SK-N-SH (cell line): ENCODE data around the gene MOCS2. TPM values are rescaled to one million over a fixed set of nuclear protein-coding genes. Genes with fewer than 3 reads are reported as not detected.

Experiments
- CTCF ChIA-PET: fragments of 300-600, 350-600 bp; formaldehyde crosslinking; extraction: SDS; loops from one replicate; lab custom pipeline; 2021; lab: Yijun Ruan, JAX
- POLR2A ChIA-PET: fragments of 350-600 bp; sonication (Branson Sonifier 250); formaldehyde crosslinking; extraction: SDS; loops from one replicate; lab custom pipeline; 2020; ENCODE audit warnings: antibody characterized with exemption, inconsistent platforms; lab: Yijun Ruan, JAX
- DNase-seq: peaks from one replicate; pipeline ENCODE4 v3.0.0; 2012
- H2AFZ ChIP-seq: fragments of 200-600 bp; sonication (generic); 2 replicates; pipeline ENCODE4 v1.8.1; 2016; ENCODE audit warnings: antibody characterized with exemption, mild to moderate bottlenecking, low read depth
- H3F3A ChIP-seq: fragments of 200-600 bp; sonication (generic); replicated peaks from 2 replicates; pipeline ENCODE3; 2016; ENCODE audit warnings: antibody characterized with exemption, mild to moderate bottlenecking; ENCODE audit not compliant: insufficient read depth
- H3K27ac ChIP-seq, 2 experiments: fragments of 200-500 bp in 1 of 2; fragments of 200-600 bp in 1 of 2; sonication (Bioruptor generic) in 1 of 2; sonication (generic), shearing (Covaris generic) in 1 of 2; 2 replicates each; pipeline versions ENCODE4 v1.5.1 to v1.6.1; 2014 to 2016; ENCODE audit warnings: low read depth in 2 of 2, inconsistent platforms in 1 of 2, low read length in 1 of 2, mild to moderate bottlenecking in 1 of 2, mixed read lengths in 1 of 2
- H3K27me3 ChIP-seq: fragments of 200-600 bp; sonication (generic), shearing (Covaris generic); 2 replicates; pipeline ENCODE4 v1.6.1; 2016; ENCODE audit warnings: mixed run types; ENCODE audit not compliant: insufficient read depth
- H3K36me3 ChIP-seq, 2 experiments: fragments of 200-500 bp in 1 of 2; fragments of 200-600 bp in 1 of 2; sonication (Bioruptor generic) in 1 of 2; sonication (generic) in 1 of 2; replicated peaks in 1 of 2; 2 replicates each; pipeline versions ENCODE3 to v1.5.1; 2014 to 2016; ENCODE audit warnings: low read length in 1 of 2, mild to moderate bottlenecking in 1 of 2; ENCODE audit not compliant: insufficient read depth in 2 of 2, control insufficient read depth in 1 of 2
- H3K4me1 ChIP-seq, 2 experiments: fragments of 200-500 bp in 1 of 2; fragments of 200-600 bp in 1 of 2; sonication (Bioruptor generic) in 1 of 2; sonication (generic), shearing (Covaris generic) in 1 of 2; 2 replicates each; pipeline versions ENCODE4 v1.5.1 to v1.6.1; 2014 to 2016; ENCODE audit warnings: low read depth in 1 of 2, low read length in 1 of 2, mixed run types in 1 of 2; ENCODE audit not compliant: insufficient read depth in 2 of 2, control insufficient read depth in 1 of 2
- H3K4me2 ChIP-seq: fragments of 200-600 bp; sonication (generic), shearing (Covaris generic); 2 replicates; pipeline ENCODE4 v1.6.1; 2017; ENCODE audit warnings: mixed run types
- H3K4me3 ChIP-seq, 2 experiments: fragments of 200-500 bp in 1 of 2; fragments of 200-600 bp in 1 of 2; sonication (Bioruptor generic) in 1 of 2; sonication (generic), shearing (Covaris generic) in 1 of 2; 2 replicates each; pipeline versions ENCODE4 v1.5.1 to v1.8.1; 2014 to 2016; ENCODE audit warnings: low read depth in 2 of 2, inconsistent platforms in 1 of 2, low read length in 1 of 2, mild to moderate bottlenecking in 1 of 2, mixed read lengths in 1 of 2, moderate library complexity in 1 of 2
- H3K79me2 ChIP-seq: fragments of 200-600 bp; sonication (generic); 2 replicates; pipeline ENCODE4 v1.8.1; 2017; ENCODE audit warnings: mild to moderate bottlenecking; ENCODE audit not compliant: insufficient read depth
- H3K9ac ChIP-seq: fragments of 200-600 bp; sonication (generic); 2 replicates; pipeline ENCODE4 v1.6.1; 2017; ENCODE audit warnings: mixed run types
- H3K9me2 ChIP-seq: fragments of 200-600 bp; sonication (generic); 2 replicates; pipeline ENCODE4 v1.6.1; 2017; ENCODE audit warnings: mixed run types
- H3K9me3 ChIP-seq: fragments of 200-600 bp; sonication (generic); 2 replicates; pipeline ENCODE4 v1.6.1; 2017; ENCODE audit warnings: mixed run types, mild to moderate bottlenecking, moderate library complexity
- H4K20me1 ChIP-seq: fragments of 200-600 bp; sonication (generic); 2 replicates; pipeline ENCODE4 v1.6.1; 2017; ENCODE audit warnings: mild to moderate bottlenecking, mixed run types; ENCODE audit not compliant: insufficient read depth
- ELF1 ChIP-seq: IDR thresholded peaks from 2 replicates; pipeline ENCODE4 v1.4.0; 2012
- FOXM1 ChIP-seq: IDR thresholded peaks from 2 replicates; pipeline ENCODE4 v1.4.0; 2012; ENCODE audit warnings: low read depth, mild to moderate bottlenecking
- GABPA ChIP-seq: IDR thresholded peaks from 2 replicates; pipeline ENCODE4 v1.4.0; 2012; ENCODE audit warnings: low read depth, mild to moderate bottlenecking
- GATA2 ChIP-seq: sonication (generic); formaldehyde crosslinking; IDR thresholded peaks from 2 replicates; pipeline ENCODE4 v1.5.0; 2020; ENCODE audit warnings: mild to moderate bottlenecking, missing genetic modification reagents
- NFIC ChIP-seq: IDR thresholded peaks from 2 replicates; pipeline ENCODE4 v1.4.0; 2012; ENCODE audit warnings: borderline replicate concordance
- POLR2AphosphoS5 ChIP-seq: IDR thresholded peaks from 2 replicates; pipeline ENCODE4 v1.6.1; 2012; ENCODE audit warnings: low read depth, low read length
- RCOR1 ChIP-seq: fragments of 150-350 bp; IDR thresholded peaks from 2 replicates; pipeline ENCODE4 v1.6.1; 2017; ENCODE audit warnings: antibody characterized with exemption, low read length
- RFX5 ChIP-seq: IDR thresholded peaks from 2 replicates; pipeline ENCODE4 v1.6.1; 2012; ENCODE audit warnings: mild to moderate bottlenecking, improper control_type of control experiment, low read length
- RXRA ChIP-seq: IDR thresholded peaks from 2 replicates; pipeline ENCODE4 v1.4.0; 2012; ENCODE audit warnings: low read depth, mild to moderate bottlenecking, borderline replicate concordance
- TAF1 ChIP-seq: IDR thresholded peaks from 2 replicates; pipeline ENCODE4 v1.6.1; 2012; ENCODE audit warnings: low read depth, mild to moderate bottlenecking, low read length, moderate library complexity, borderline replicate concordance
- TCF12 ChIP-seq: IDR thresholded peaks from 2 replicates; pipeline ENCODE4 v1.4.0; 2012
- WGBS: methylation state at CpG from one replicate; pipeline ENCODE4 v1.1.6; 2017; ENCODE audit warnings: low lambda C conversion rate; 5-methylcytosine and 5-hydroxymethylcytosine counted together
- polyA plus RNA-seq, 3 experiments: library from polyadenylated mRNA; depleted of rRNA; stranded (reverse); fragments of >200 nt; gene quantifications; 2 replicates each; pipeline ENCODE4 v1.2.3, GENCODE V29; 2012
- TF ChIP-seq, protein P1 (sequence below): IDR thresholded peaks from 2 replicates; pipeline ENCODE4; 2012
- TF ChIP-seq, protein P2 (sequence below): fragments of 150-350 bp; IDR thresholded peaks from 2 replicates; pipeline ENCODE4 v1.6.1; 2016; ENCODE audit warnings: mild to moderate bottlenecking, low read depth, low read length
- TF ChIP-seq, protein P3 (sequence below): IDR thresholded peaks from 2 replicates; pipeline ENCODE4 v1.4.0; 2012; ENCODE audit warnings: low read depth, borderline replicate concordance
- TF ChIP-seq, protein P4 (sequence below): IDR thresholded peaks from 2 replicates; pipeline ENCODE4 v1.4.0; 2012; ENCODE audit warnings: low read depth
- TF ChIP-seq, protein P5 (sequence below): fragments of 200-600 bp; sonication (generic); IDR thresholded peaks from 2 replicates; pipeline ENCODE4 v1.6.1; 2017; ENCODE audit warnings: antibody characterized with exemption, mild to moderate bottlenecking, moderate library complexity

Gene MOCS2
- polyA plus RNA-seq, 1 of the 3 experiments (the other 2 are of a cell fraction) = 26.4 TPM

DNA sequence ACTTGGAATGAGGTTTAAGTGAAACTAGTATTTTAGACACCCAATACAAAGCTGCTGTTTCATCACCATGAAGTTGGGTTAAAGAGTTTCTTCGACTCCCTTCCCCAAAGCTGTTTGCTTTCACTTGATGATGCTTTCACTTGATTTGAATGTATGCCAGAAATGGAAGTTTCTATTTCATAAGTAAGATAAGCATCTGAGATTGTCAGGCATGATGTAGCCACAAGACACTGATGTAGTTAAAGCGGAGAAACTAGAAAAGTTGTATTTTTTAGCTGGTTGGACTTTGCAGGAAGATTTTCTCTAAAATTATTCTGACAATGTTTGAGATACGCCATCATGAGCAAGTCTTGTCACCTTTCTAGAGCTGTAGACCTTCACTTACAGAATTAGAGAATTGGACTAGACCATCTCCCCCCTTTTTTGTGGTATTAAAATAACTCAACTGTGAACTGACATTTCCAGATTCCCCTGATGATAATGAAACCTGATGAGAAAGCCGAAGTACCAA lies 20.0 kb downstream of the MOCS2 start:
- Histone ChIP-seq H3K9ac (no peak overlapping the region), H3K4me2 (peak overlapping the region; percentile 11; the same call in 1 of the 2 replicates), H3K79me2 (0 out of 2 replicates have a peak, but pooled peaks cover 3% of the 10 kb centered on the region), H3K4me3 (no peak overlapping the region), H4K20me1 (no peaks in the 10 kb centered on the region), H3K9me3 (no peaks in the 10 kb centered on the region), H2AFZ (no peak overlapping the region), H3K36me3 (peaks cover 42 to 72% of the 10 kb centered on the region in 2 experiments), H3K27ac (peak overlapping the region; percentile 43 to 55; a peak in 2 of 4 replicates), H3K9me2 (no peaks in the 10 kb centered on the region), H3K27me3 (no peaks in the 10 kb centered on the region), H3K4me1 (peaks cover 0 to 25% of the 10 kb centered on the region in 2 experiments; a peak in 2 of 4 replicates), H3F3A (peaks cover 45% of the 10 kb centered on the region)
- TF ChIP-seq, protein P1, sequence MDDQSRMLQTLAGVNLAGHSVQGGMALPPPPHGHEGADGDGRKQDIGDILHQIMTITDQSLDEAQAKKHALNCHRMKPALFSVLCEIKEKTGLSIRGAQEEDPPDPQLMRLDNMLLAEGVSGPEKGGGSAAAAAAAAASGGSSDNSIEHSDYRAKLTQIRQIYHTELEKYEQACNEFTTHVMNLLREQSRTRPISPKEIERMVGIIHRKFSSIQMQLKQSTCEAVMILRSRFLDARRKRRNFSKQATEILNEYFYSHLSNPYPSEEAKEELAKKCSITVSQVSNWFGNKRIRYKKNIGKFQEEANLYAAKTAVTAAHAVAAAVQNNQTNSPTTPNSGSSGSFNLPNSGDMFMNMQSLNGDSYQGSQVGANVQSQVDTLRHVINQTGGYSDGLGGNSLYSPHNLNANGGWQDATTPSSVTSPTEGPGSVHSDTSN = peak; percentile 60
- peak; percentile 61; the same call in 1 of the 2 replicates for TF ChIP-seq TCF12
- TF ChIP-seq, protein P2, sequence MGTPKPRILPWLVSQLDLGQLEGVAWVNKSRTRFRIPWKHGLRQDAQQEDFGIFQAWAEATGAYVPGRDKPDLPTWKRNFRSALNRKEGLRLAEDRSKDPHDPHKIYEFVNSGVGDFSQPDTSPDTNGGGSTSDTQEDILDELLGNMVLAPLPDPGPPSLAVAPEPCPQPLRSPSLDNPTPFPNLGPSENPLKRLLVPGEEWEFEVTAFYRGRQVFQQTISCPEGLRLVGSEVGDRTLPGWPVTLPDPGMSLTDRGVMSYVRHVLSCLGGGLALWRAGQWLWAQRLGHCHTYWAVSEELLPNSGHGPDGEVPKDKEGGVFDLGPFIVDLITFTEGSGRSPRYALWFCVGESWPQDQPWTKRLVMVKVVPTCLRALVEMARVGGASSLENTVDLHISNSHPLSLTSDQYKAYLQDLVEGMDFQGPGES = no peak
- peak; percentile 12; the same call in 1 of the 2 replicates for TF ChIP-seq POLR2AphosphoS5
- no peak for TF ChIP-seq RCOR1
- TF ChIP-seq NFIC = peak; percentile 67; the same call in 1 of the 2 replicates
- TF ChIP-seq RFX5 = no peak
- POLR2A ChIA-PET = no interaction called here
- no peak for DNase-seq
- CTCF ChIA-PET = interaction anchor here (1.2 to 3.4 kb wide), 2 partner anchors 9 to 141 kb away, joined by 3 to 20 read pairs; no protein-coding TSS in a partner anchor
- WGBS = 70% methylated on average over 4 of the region's 4 CpGs

DNA sequence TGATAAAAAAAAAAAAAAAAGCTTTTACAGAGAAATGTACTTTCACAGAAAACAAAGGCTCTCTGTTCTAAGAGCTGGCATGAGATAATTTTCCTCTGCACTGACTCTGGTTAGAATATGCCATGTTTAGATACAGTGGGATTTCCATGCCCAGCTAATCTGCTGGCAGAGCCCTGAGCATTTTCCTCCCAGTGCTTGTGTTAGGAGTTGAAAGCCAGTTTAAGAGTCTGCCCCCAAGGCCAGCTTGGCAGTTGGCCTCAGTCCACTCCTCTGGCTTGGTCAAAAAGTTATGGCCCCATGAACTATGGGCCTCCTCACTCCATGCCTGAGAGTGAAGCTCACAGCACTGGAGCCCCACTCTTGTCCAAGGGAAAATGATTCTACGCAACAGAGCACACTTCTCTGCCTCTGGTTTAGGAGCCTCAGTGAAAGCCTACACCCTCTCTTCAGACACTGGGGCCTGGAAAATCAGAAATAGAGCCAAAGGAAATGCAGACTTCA lies 21.9 kb downstream of the MOCS2 start:
- peaks cover 48% of the 10 kb centered on the region for H3F3A ChIP-seq
- CTCF ChIA-PET = interaction anchor here (0.8 to 3.4 kb wide), 2 partner anchors 10 to 140 kb away, joined by 3 to 20 read pairs; no protein-coding TSS in a partner anchor
- 86% methylated on average over 1 of the region's 1 CpG for WGBS

More for the DNA sequence above, 21.9 kb downstream of the MOCS2 start:
- peaks cover 0 to 25% of the 10 kb centered on the region in 2 experiments; a peak in 2 of 4 replicates for H3K4me1 ChIP-seq
- peak overlapping the region in 1 of 2 experiments; percentile 43; a peak in 2 of 4 replicates for H3K27ac ChIP-seq
- POLR2A ChIA-PET = no interaction called here
- TF ChIP-seq, protein P3, sequence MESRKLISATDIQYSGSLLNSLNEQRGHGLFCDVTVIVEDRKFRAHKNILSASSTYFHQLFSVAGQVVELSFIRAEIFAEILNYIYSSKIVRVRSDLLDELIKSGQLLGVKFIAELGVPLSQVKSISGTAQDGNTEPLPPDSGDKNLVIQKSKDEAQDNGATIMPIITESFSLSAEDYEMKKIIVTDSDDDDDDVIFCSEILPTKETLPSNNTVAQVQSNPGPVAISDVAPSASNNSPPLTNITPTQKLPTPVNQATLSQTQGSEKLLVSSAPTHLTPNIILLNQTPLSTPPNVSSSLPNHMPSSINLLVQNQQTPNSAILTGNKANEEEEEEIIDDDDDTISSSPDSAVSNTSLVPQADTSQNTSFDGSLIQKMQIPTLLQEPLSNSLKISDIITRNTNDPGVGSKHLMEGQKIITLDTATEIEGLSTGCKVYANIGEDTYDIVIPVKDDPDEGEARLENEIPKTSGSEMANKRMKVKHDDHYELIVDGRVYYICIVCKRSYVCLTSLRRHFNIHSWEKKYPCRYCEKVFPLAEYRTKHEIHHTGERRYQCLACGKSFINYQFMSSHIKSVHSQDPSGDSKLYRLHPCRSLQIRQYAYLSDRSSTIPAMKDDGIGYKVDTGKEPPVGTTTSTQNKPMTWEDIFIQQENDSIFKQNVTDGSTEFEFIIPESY = no peak
- TF ChIP-seq RXRA (no peak), RCOR1 (no peak), TAF1 (no peak), ELF1 (no peak), FOXM1 (no peak), POLR2AphosphoS5 (no peak), RFX5 (no peak), GATA2 (CRISPR knock-in tag) (no peak), GABPA (no peak)
- TF ChIP-seq, protein P4, sequence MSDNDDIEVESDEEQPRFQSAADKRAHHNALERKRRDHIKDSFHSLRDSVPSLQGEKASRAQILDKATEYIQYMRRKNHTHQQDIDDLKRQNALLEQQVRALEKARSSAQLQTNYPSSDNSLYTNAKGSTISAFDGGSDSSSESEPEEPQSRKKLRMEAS = no peak
- TF ChIP-seq, protein P1 = no peak
- TF ChIP-seq, protein P5, sequence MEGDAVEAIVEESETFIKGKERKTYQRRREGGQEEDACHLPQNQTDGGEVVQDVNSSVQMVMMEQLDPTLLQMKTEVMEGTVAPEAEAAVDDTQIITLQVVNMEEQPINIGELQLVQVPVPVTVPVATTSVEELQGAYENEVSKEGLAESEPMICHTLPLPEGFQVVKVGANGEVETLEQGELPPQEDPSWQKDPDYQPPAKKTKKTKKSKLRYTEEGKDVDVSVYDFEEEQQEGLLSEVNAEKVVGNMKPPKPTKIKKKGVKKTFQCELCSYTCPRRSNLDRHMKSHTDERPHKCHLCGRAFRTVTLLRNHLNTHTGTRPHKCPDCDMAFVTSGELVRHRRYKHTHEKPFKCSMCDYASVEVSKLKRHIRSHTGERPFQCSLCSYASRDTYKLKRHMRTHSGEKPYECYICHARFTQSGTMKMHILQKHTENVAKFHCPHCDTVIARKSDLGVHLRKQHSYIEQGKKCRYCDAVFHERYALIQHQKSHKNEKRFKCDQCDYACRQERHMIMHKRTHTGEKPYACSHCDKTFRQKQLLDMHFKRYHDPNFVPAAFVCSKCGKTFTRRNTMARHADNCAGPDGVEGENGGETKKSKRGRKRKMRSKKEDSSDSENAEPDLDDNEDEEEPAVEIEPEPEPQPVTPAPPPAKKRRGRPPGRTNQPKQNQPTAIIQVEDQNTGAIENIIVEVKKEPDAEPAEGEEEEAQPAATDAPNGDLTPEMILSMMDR = no peak
- H3K4me3 ChIP-seq = no peak overlapping the region
- no peak overlapping the region for H2AFZ ChIP-seq
- H3K9me2 ChIP-seq = no peaks in the 10 kb centered on the region
- DNase-seq = no peak
- 0 out of 2 replicates have a peak, but pooled peaks cover 3% of the 10 kb centered on the region for H3K79me2 ChIP-seq
- no peaks in the 10 kb centered on the region for H4K20me1 ChIP-seq
- no peak overlapping the region for H3K9ac ChIP-seq
- H3K36me3 ChIP-seq = peaks cover 47 to 84% of the 10 kb centered on the region in 2 experiments
- H3K27me3 ChIP-seq = no peaks in the 10 kb centered on the region
- no peak overlapping the region for H3K4me2 ChIP-seq
- no peaks in the 10 kb centered on the region for H3K9me3 ChIP-seq
